Measurements from ENCODE around the gene PRSS27. TPM values are rescaled to one million over a fixed set of nuclear protein-coding genes. Genes with fewer than 3 reads are reported as not detected.

The PRSS27 gene
- total RNA-seq, 4 donors from 2014 or later, result 1.3 to 4.2 (median 2.4) TPM

- Histone ChIP-seq H3K4me3 (no peak overlapping the region), H3K4me1 (peaks cover 0 to 4% (median 0%) of the 10 kb centered on the region in 4 donors), H3K27me3 (no peaks in the 10 kb centered on the region), H3K27ac (no peak overlapping the region), H3K36me3 (peaks cover 0 to 16% (median 0%) of the 10 kb centered on the region in 3 donors), H3K9me3 (no peaks in the 10 kb centered on the region)
- no peak for DNase-seq (ENCODE audit: low spot score in 2 of 2)
- 64% methylated on average over 9 of the region's 9 CpGs for WGBS, 2 donors
- no peak for TF ChIP-seq EP300 (IDR thresholded peaks at IDR 0.05)
- no peak for TF ChIP-seq POLR2A (IDR thresholded peaks at IDR 0.05)
- TF ChIP-seq CTCF (IDR thresholded peaks at IDR 0.05), result no peak
These were observed 55.4 kb downstream of the PRSS27 start for GRCh38 chr16:2664574-2664982.

- peaks cover 0 to 4% (median 0%) of the 10 kb centered on the region in 4 donors for H3K4me1 ChIP-seq
- H3K4me3 ChIP-seq, result no peak overlapping the region
- H3K36me3 ChIP-seq, result peaks cover 0 to 13% (median 0%) of the 10 kb centered on the region in 3 donors
- H3K27me3 ChIP-seq, result no peaks in the 10 kb centered on the region
- WGBS, 2 donors, result 47 to 49% methylated on average over 23 of the region's 23 CpGs
- no peaks in the 10 kb centered on the region for H3K9me3 ChIP-seq
- TF ChIP-seq CTCF (IDR thresholded peaks at IDR 0.05), result no peak
- no peak for TF ChIP-seq POLR2A (IDR thresholded peaks at IDR 0.05)
- no peak for TF ChIP-seq EP300 (IDR thresholded peaks at IDR 0.05)
- DNase-seq (ENCODE audit: low spot score in 2 of 2), result no peak
- peak overlapping the region in 2 of 4 donors; percentile 17 to 25 for H3K27ac ChIP-seq
These were observed 56.2 kb downstream of the PRSS27 start for GRCh38 chr16:2663553-2664546.

Other genes with a start within 250 kb of the PRSS27 start
- gene NTN3, start 248.9 kb downstream of the PRSS27 start, total RNA-seq, result under 1 TPM in 1 of 4 donors, not detected in 3; 0.39 TPM
- gene TBC1D24, start 245.1 kb downstream of the PRSS27 start, total RNA-seq, result 10 to 100 TPM; 12.0 to 18.3 (median 16.3) TPM
- 10 to 100 TPM; 48.1 to 73.0 (median 61.1) TPM for gene ATP6V0C, start 206.3 kb downstream of the PRSS27 start, total RNA-seq
- 10 to 100 TPM; 40.4 to 64.5 (median 55.2) TPM for gene AMDHD2, start 199.9 kb downstream of the PRSS27 start, total RNA-seq
- not detected for gene CEMP1, start 188.8 kb downstream of the PRSS27 start, total RNA-seq
- 10 to 100 TPM; 28.6 to 41.7 (median 32.4) TPM for gene PDPK1, start 182.2 kb downstream of the PRSS27 start, total RNA-seq
- 10 to 100 TPM; 17.8 to 24.3 (median 21.2) TPM for gene KCTD5, start 37.7 kb downstream of the PRSS27 start, total RNA-seq
- gene SRRM2, start 32.4 kb upstream of the PRSS27 start, total RNA-seq, result 1,000 to 10,000 TPM in 1 of 4 donors, 100 to 1,000 TPM in 3; 843 to 1,374 (median 886) TPM
- gene ELOB, start 57.1 kb upstream of the PRSS27 start, total RNA-seq, result 100 to 1,000 TPM; 293 to 759 (median 513) TPM
- not detected for gene PRSS33, start 67.3 kb upstream of the PRSS27 start, total RNA-seq
- gene PRSS41, start 78.2 kb upstream of the PRSS27 start, total RNA-seq, result not detected
- not detected for gene PRSS21, start 97.0 kb upstream of the PRSS27 start, total RNA-seq
- not detected for gene ZG16B, start 110.1 kb upstream of the PRSS27 start, total RNA-seq
- not detected for gene PRSS22, start 137.9 kb upstream of the PRSS27 start, total RNA-seq
- gene FLYWCH2, start 163.0 kb upstream of the PRSS27 start, total RNA-seq, result 10 to 100 TPM; 66.2 to 76.8 (median 72.8) TPM
- 10 to 100 TPM; 65.1 to 74.9 (median 68.7) TPM for gene FLYWCH1, start 191.7 kb upstream of the PRSS27 start, total RNA-seq
- not detected for gene KREMEN2, start 244.1 kb upstream of the PRSS27 start, total RNA-seq
- 10 to 100 TPM in 1 of 4 donors, 1 to 10 TPM in 3; 5.1 to 15.0 (median 7.9) TPM for gene PAQR4, start 249.1 kb upstream of the PRSS27 start, total RNA-seq